Common myeloid progenitor, CD34-positive (primary cell): ENCODE measurements around the gene MYL4.

Experiments used
- CTCF ChIA-PET: fragments of 350-600 bp; sonication (Branson Sonifier 250); formaldehyde crosslinking; loops from one replicate; lab custom pipeline; 2021; ENCODE audit warnings: antibody characterized with exemption; lab: Charles Lee
- POLR2A ChIA-PET: fragments of 350-600 bp; sonication (Branson Sonifier 250); formaldehyde crosslinking; loops from one replicate; lab custom pipeline; 2021; ENCODE audit warnings: antibody characterized with exemption; lab: Charles Lee
- DNase-seq, 3 donors: peaks; one replicate each; pipeline versions ENCODE4 v3.0.0 to v3.0.0-alpha.2; 2013
- H3K27ac ChIP-seq, 2 experiments: 1 replicate in 1 of 2; 2 replicates in 1 of 2; pipeline ENCODE4 v1.7.0; 2013; ENCODE audit warnings: inconsistent platforms in 2 of 2, low read length in 2 of 2, mild to moderate bottlenecking in 2 of 2, low read depth in 1 of 2, moderate library complexity in 1 of 2; ENCODE audit not compliant: severe bottlenecking in 2 of 2, insufficient read depth in 1 of 2, poor library complexity in 1 of 2
- H3K27me3 ChIP-seq, 5 experiments: replicated peaks in 2 of 5; 1 replicate in 3 of 5; 2 replicates in 2 of 5; pipeline versions ENCODE4 v1.6.1 to v1.7.0; 2013; ENCODE audit warnings: low read length in 4 of 5, mild to moderate bottlenecking in 2 of 5, moderate library complexity in 2 of 5, inconsistent platforms in 1 of 5; ENCODE audit not compliant: insufficient read depth in 5 of 5, control insufficient read depth in 4 of 5
- H3K36me3 ChIP-seq, 4 experiments: 1 replicate in 2 of 4; 2 replicates in 2 of 4; pipeline versions ENCODE4 v1.6.1 to v1.7.0; 2013; ENCODE audit warnings: low read length in 3 of 4, control low read depth in 1 of 4, mild to moderate bottlenecking in 1 of 4; ENCODE audit not compliant: control insufficient read depth in 4 of 4, insufficient read depth in 4 of 4
- H3K4me1 ChIP-seq, 4 experiments: 1 replicate in 3 of 4; 2 replicates in 1 of 4; pipeline versions ENCODE4 v1.6.1 to v1.7.1; 2013; ENCODE audit warnings: low read length in 3 of 4, mild to moderate bottlenecking in 3 of 4, control low read depth in 1 of 4, inconsistent platforms in 1 of 4, moderate library complexity in 1 of 4; ENCODE audit not compliant: control insufficient read depth in 4 of 4, insufficient read depth in 4 of 4; ENCODE audit errors: control extremely low read depth in 1 of 4
- H3K4me3 ChIP-seq, 7 experiments: 1 replicate in 4 of 7; 2 replicates in 3 of 7; pipeline versions ENCODE4 v1.5.1 to v1.7.0; 2013; ENCODE audit warnings: mild to moderate bottlenecking in 7 of 7, low read length in 6 of 7, moderate library complexity in 6 of 7, inconsistent platforms in 2 of 7, low read depth in 2 of 7, control low read depth in 1 of 7; ENCODE audit not compliant: insufficient read depth in 4 of 7, control insufficient read depth in 1 of 7; ENCODE audit errors: extremely low read depth in 1 of 7
- H3K9me3 ChIP-seq, 5 experiments: 1 replicate in 4 of 5; 2 replicates in 1 of 5; pipeline versions ENCODE4 v1.6.1 to v1.7.1; 2013; ENCODE audit warnings: low read length in 4 of 5, mild to moderate bottlenecking in 2 of 5, inconsistent platforms in 1 of 5, low read depth in 1 of 5, moderate library complexity in 1 of 5; ENCODE audit not compliant: control insufficient read depth in 4 of 5, insufficient read depth in 2 of 5; ENCODE audit errors: control extremely low read depth in 1 of 5
- WGBS: methylation state at CpG from one replicate; pipeline ENCODE4 v1.1.5; 2013; ENCODE audit not compliant: insufficient coverage; 5-methylcytosine and 5-hydroxymethylcytosine counted together

Gene MYL4

GRCh38 chr17:47184681-47185080 is 24.5 kb upstream of the MYL4 start:
- no peak overlapping the region for H3K4me3 ChIP-seq
- H3K4me1 ChIP-seq = peaks cover 7 to 32% (median 18%) of the 10 kb centered on the region in 4 experiments
- WGBS = 100% methylated on average over 3 of the region's 6 CpGs
- no peak overlapping the region for H3K27ac ChIP-seq
- no peaks in the 10 kb centered on the region for H3K9me3 ChIP-seq
- DNase-seq = no peak
- peaks cover 2 to 17% (median 7%) of the 10 kb centered on the region in 4 experiments for H3K36me3 ChIP-seq
- POLR2A ChIA-PET = no interaction called here
- CTCF ChIA-PET = interaction anchor here (1.4 kb wide), 1 partner anchor 9 kb away, joined by 3 read pairs; no protein-coding TSS in a partner anchor
- H3K27me3 ChIP-seq = no peaks in the 10 kb centered on the region

GRCh38 chr17:47188271-47188875 is 20.8 kb upstream of the MYL4 start:
- H3K9me3 ChIP-seq = no peaks in the 10 kb centered on the region
- ChIA-PET CTCF (no interaction called here), POLR2A (interaction anchor here (1.1 kb wide), 1 partner anchor 10 kb away, joined by 3 read pairs; no protein-coding TSS in a partner anchor)
- peak overlapping the region; percentile 80 to 94 (median 91) for H3K4me3 ChIP-seq
- H3K36me3 ChIP-seq = peaks cover 0 to 5% (median 0%) of the 10 kb centered on the region in 4 experiments
- H3K27ac ChIP-seq = peak overlapping the region; percentile 98 to 100
- peak; percentile 22 to 45 (median 45) for DNase-seq
- peaks cover 5 to 35% (median 24%) of the 10 kb centered on the region in 4 experiments for H3K4me1 ChIP-seq
- peaks cover 0 to 4% (median 2%) of the 10 kb centered on the region in 5 experiments for H3K27me3 ChIP-seq
- WGBS = 3% methylated on average over 11 of the region's 15 CpGs

- H3K9me3 ChIP-seq = no peaks in the 10 kb centered on the region
- H3K27ac ChIP-seq = peak within 1 kb of the TSS; percentile 98 to 100
- H3K4me3 ChIP-seq = peak within 1 kb of the TSS; percentile 80 to 94 (median 91)
- 0% methylated on average over 58 of the region's 64 CpGs for WGBS
- peaks cover 5 to 35% (median 24%) of the 10 kb centered on the region in 4 experiments for H3K4me1 ChIP-seq
- POLR2A ChIA-PET = interaction anchor here (1.0 to 1.1 kb wide), 2 partner anchors 10 to 11 kb away, joined by 3 to 4 read pairs; no protein-coding TSS in a partner anchor
- peaks cover 0 to 4% (median 2%) of the 10 kb centered on the region in 5 experiments for H3K27me3 ChIP-seq
- CTCF ChIA-PET = no interaction called here
- peaks cover 0 to 5% (median 0%) of the 10 kb centered on the region in 4 experiments for H3K36me3 ChIP-seq
- DNase-seq = peak; percentile 98 to 100 (median 99)
These were observed 20.0 kb upstream of the MYL4 start, which contains the start of gene CDC27 for GRCh38 chr17:47188876-47189731. TSS of gene CDC27 (minus strand) at chr17:47189295. CDS start at chr17:47189172, 123 bp downstream.

GRCh38 chr17:47189732-47190237 is 19.4 kb upstream of the MYL4 start:
- no peak for DNase-seq
- POLR2A ChIA-PET = interaction anchor here (1.0 to 1.1 kb wide), 2 partner anchors 9 to 10 kb away, joined by 3 to 4 read pairs; no protein-coding TSS in a partner anchor
- CTCF ChIA-PET = no interaction called here
- peaks cover 5 to 35% (median 24%) of the 10 kb centered on the region in 4 experiments for H3K4me1 ChIP-seq
- peak overlapping the region in 1 of 2 experiments; percentile 79 for H3K27ac ChIP-seq
- H3K27me3 ChIP-seq = peaks cover 0 to 11% (median 2%) of the 10 kb centered on the region in 5 experiments
- WGBS = no CpG with 5 or more reads among the region's 5 CpGs
- H3K4me3 ChIP-seq = peak overlapping the region in 6 of 7 experiments; percentile 57 to 92 (median 84)
- peaks cover 0 to 5% (median 0%) of the 10 kb centered on the region in 4 experiments for H3K36me3 ChIP-seq
- H3K9me3 ChIP-seq = no peaks in the 10 kb centered on the region

GRCh38 chr17:47190243-47190642 is 18.9 kb upstream of the MYL4 start:
- Histone ChIP-seq H3K4me1 (peaks cover 5 to 35% (median 24%) of the 10 kb centered on the region in 4 experiments), H3K27ac (peak overlapping the region in 1 of 2 experiments; percentile 79), H3K27me3 (peaks cover 0 to 12% (median 2%) of the 10 kb centered on the region in 5 experiments), H3K9me3 (no peaks in the 10 kb centered on the region), H3K36me3 (peaks cover 0 to 5% (median 0%) of the 10 kb centered on the region in 4 experiments), H3K4me3 (no peak overlapping the region)
- no CpG with 5 or more reads among the region's 4 CpGs for WGBS
- CTCF ChIA-PET = interaction anchor here (0.9 to 1.5 kb wide), 3 partner anchors 11 to 122 kb away, joined by 3 to 5 read pairs (median 5); no protein-coding TSS in a partner anchor
- DNase-seq = no peak
- POLR2A ChIA-PET = no interaction called here

GRCh38 chr17:47190770-47191169 is 18.4 kb upstream of the MYL4 start:
- ChIA-PET POLR2A (no interaction called here), CTCF (interaction anchor here (0.7 to 1.5 kb wide), 5 partner anchors 10 to 122 kb away, joined by 3 to 5 read pairs (median 3); no protein-coding TSS in a partner anchor)
- Histone ChIP-seq H3K27me3 (peaks cover 0 to 12% (median 2%) of the 10 kb centered on the region in 5 experiments), H3K4me1 (peaks cover 5 to 35% (median 24%) of the 10 kb centered on the region in 4 experiments), H3K27ac (no peak overlapping the region), H3K4me3 (no peak overlapping the region), H3K9me3 (no peaks in the 10 kb centered on the region), H3K36me3 (peaks cover 0 to 2% (median 0%) of the 10 kb centered on the region in 4 experiments)
- DNase-seq = no peak
- 89% methylated on average over 1 of the region's 1 CpG for WGBS
